ENCODE data around the gene NXPH3.

NXPH3 gene

GRCh38 chr17:49604314-49604869 lies 28.7 kb downstream of the NXPH3 start:
- TF ChIP-seq CTCF (IDR thresholded peaks at IDR 0.05; ENCODE audit: low read depth, low read length, missing control alignments) = no peak
- H3K4me3 ChIP-seq (replicated peaks; ENCODE audit: low read depth, low read length) = no peak overlapping the region
- DNase-seq (ENCODE audit: extremely low read depth, low read depth) = no peak

GRCh38 chr17:49610883-49611584 lies 35.4 kb downstream of the NXPH3 start:
- TF ChIP-seq CTCF (IDR thresholded peaks at IDR 0.05; ENCODE audit: low read depth, low read length, missing control alignments) = no peak
- DNase-seq (ENCODE audit: extremely low read depth, low read depth) = no peak
- no peak overlapping the region for H3K4me3 ChIP-seq (replicated peaks; ENCODE audit: low read depth, low read length)

GRCh38 chr17:49612726-49613125 lies 37.1 kb downstream of the NXPH3 start:
- no peak for DNase-seq (ENCODE audit: extremely low read depth, low read depth)
- no peak overlapping the region for H3K4me3 ChIP-seq (replicated peaks; ENCODE audit: low read depth, low read length)
- TF ChIP-seq CTCF (IDR thresholded peaks at IDR 0.05; ENCODE audit: low read depth, low read length, missing control alignments) = no peak

GRCh38 chr17:49613182-49613800 lies 37.6 kb downstream of the NXPH3 start:
- DNase-seq (ENCODE audit: extremely low read depth, low read depth) = no peak
- H3K4me3 ChIP-seq (replicated peaks; ENCODE audit: low read depth, low read length) = no peak overlapping the region
- TF ChIP-seq CTCF (IDR thresholded peaks at IDR 0.05; ENCODE audit: low read depth, low read length, missing control alignments) = no peak

GRCh38 chr17:49616086-49616485 lies 40.4 kb downstream of the NXPH3 start:
- DNase-seq (ENCODE audit: extremely low read depth, low read depth) = no peak
- H3K4me3 ChIP-seq (replicated peaks; ENCODE audit: low read depth, low read length) = no peak overlapping the region
- no peak for TF ChIP-seq CTCF (IDR thresholded peaks at IDR 0.05; ENCODE audit: low read depth, low read length, missing control alignments)

GRCh38 chr17:49616601-49617131 lies 41.0 kb downstream of the NXPH3 start:
- no peak for TF ChIP-seq CTCF (IDR thresholded peaks at IDR 0.05; ENCODE audit: low read depth, low read length, missing control alignments)
- no peak for DNase-seq (ENCODE audit: extremely low read depth, low read depth)
- no peak overlapping the region for H3K4me3 ChIP-seq (replicated peaks; ENCODE audit: low read depth, low read length)

Measured in HFF-Myc (cell line).